ENCODE measurements around the gene XYLT1.

XYLT1 gene

DNA sequence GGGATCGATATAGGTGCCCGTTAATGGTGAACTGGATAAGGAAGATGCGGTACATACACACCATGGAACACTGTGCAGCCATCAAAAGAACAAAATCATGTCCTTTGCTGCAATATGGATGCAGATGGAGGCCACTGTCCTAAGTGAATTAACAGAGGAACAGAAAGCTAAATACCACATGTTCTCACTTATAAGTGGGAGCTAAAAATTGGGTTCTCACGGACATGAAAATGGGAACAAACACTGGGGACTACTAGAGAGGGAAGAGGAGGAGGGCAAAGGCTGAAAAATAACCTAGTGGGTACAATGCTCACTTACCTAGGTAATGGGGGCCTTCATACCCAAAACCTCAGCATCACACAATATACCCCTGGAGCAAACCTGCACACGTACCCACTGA lies 302.6 kb downstream of the XYLT1 start:
- Histone ChIP-seq H2BK12ac (ENCODE audit: low read length in 2 of 2) (no peak overlapping the region), H3K9ac (ENCODE audit: low read length) (no peak overlapping the region), H3K27ac (ENCODE audit: low read length, poor library complexity, severe bottlenecking) (no peak overlapping the region), H3K4me1 (ENCODE audit: control insufficient read depth, insufficient read depth, low read depth, low read length) (no peaks in the 10 kb centered on the region), H3K4me3 (ENCODE audit: insufficient read depth in 1 of 2, low read depth in 1 of 2, low read length in 2 of 2) (no peak overlapping the region), H3K27me3 (ENCODE audit: control insufficient read depth in 1 of 2, insufficient read depth in 1 of 2, low read length in 2 of 2) (no peaks in the 10 kb centered on the region), H3K14ac (ENCODE audit: low read length in 2 of 2) (no peak overlapping the region), H4K91ac (ENCODE audit: low read length) (no peak overlapping the region), H4K8ac (ENCODE audit: low read length) (no peak overlapping the region), H3K4me2 (ENCODE audit: low read length, poor library complexity, severe bottlenecking) (no peak overlapping the region), H2BK120ac (ENCODE audit: low read depth, low read length) (no peak overlapping the region), H3K18ac (ENCODE audit: low read depth in 1 of 2, low read length in 2 of 2) (no peak overlapping the region), H3K79me1 (replicated peaks; ENCODE audit: low read length, poor library complexity, severe bottlenecking) (no peaks in the 10 kb centered on the region), H3K9me3 (ENCODE audit: control insufficient read depth, low read length) (no peaks in the 10 kb centered on the region), H2AK5ac (ENCODE audit: low read length, severe bottlenecking) (no peak overlapping the region), H2BK5ac (ENCODE audit: low read depth, low read length, poor library complexity, severe bottlenecking) (no peak overlapping the region), H3K36me3 (ENCODE audit: control insufficient read depth in 1 of 2, insufficient read depth in 2 of 2, low read depth in 1 of 2, low read length in 2 of 2) (peaks cover 0 to 34% of the 10 kb centered on the region in 2 experiments), H3K4ac (ENCODE audit: low read depth in 1 of 2, low read length in 2 of 2) (no peak overlapping the region), H2AFZ (ENCODE audit: low read depth, low read length) (no peak overlapping the region), H3K23ac (ENCODE audit: low read length in 2 of 2) (no peak overlapping the region), H2BK15ac (ENCODE audit: low read depth, poor library complexity, severe bottlenecking) (no peak overlapping the region)
- 87% methylated on average over 3 of the region's 5 CpGs for whole genome bisulfite sequencing
- no peak for DNase-seq

DNA sequence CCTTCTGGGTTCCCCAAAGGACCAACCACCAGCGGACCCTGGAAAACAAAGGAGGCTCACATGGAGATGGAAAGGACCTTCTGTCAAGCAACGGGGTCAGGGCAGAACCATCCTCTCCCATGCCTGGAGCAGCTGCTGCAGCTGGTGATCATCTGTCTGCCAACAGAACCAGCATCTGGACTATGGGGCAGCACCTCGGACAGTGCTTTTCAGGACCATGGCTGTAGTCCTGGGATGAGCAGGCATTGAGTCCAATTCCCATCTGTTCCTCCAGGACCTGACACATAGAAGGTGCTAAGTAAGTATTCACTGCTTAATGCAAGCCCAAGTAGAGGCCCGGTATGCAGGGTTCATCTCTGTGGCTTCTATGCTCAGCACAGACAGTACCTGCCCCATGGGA lies 304.7 kb downstream of the XYLT1 start:
- Histone ChIP-seq H3K27ac (ENCODE audit: low read length, poor library complexity, severe bottlenecking) (no peak overlapping the region), H3K9me3 (ENCODE audit: control insufficient read depth, low read length) (no peaks in the 10 kb centered on the region), H2BK12ac (ENCODE audit: low read length in 2 of 2) (no peak overlapping the region), H2BK120ac (ENCODE audit: low read depth, low read length) (no peak overlapping the region), H3K9ac (ENCODE audit: low read length) (no peak overlapping the region), H2BK15ac (ENCODE audit: low read depth, poor library complexity, severe bottlenecking) (no peak overlapping the region), H3K36me3 (ENCODE audit: control insufficient read depth in 1 of 2, insufficient read depth in 2 of 2, low read depth in 1 of 2, low read length in 2 of 2) (peaks cover 0 to 43% of the 10 kb centered on the region in 2 experiments), H3K4ac (ENCODE audit: low read depth in 1 of 2, low read length in 2 of 2) (no peak overlapping the region), H3K4me2 (ENCODE audit: low read length, poor library complexity, severe bottlenecking) (no peak overlapping the region), H3K23ac (ENCODE audit: low read length in 2 of 2) (no peak overlapping the region), H4K8ac (ENCODE audit: low read length) (no peak overlapping the region), H2AK5ac (ENCODE audit: low read length, severe bottlenecking) (no peak overlapping the region), H3K4me3 (ENCODE audit: insufficient read depth in 1 of 2, low read depth in 1 of 2, low read length in 2 of 2) (no peak overlapping the region), H3K27me3 (ENCODE audit: control insufficient read depth in 1 of 2, insufficient read depth in 1 of 2, low read length in 2 of 2) (no peaks in the 10 kb centered on the region), H3K79me1 (replicated peaks; ENCODE audit: low read length, poor library complexity, severe bottlenecking) (no peaks in the 10 kb centered on the region), H3K14ac (ENCODE audit: low read length in 2 of 2) (no peak overlapping the region), H3K18ac (ENCODE audit: low read depth in 1 of 2, low read length in 2 of 2) (no peak overlapping the region), H4K91ac (ENCODE audit: low read length) (no peak overlapping the region), H2AFZ (ENCODE audit: low read depth, low read length) (no peak overlapping the region), H2BK5ac (ENCODE audit: low read depth, low read length, poor library complexity, severe bottlenecking) (no peak overlapping the region), H3K4me1 (ENCODE audit: control insufficient read depth, insufficient read depth, low read depth, low read length) (no peaks in the 10 kb centered on the region)
- WGBS = 63% methylated on average over 4 of the region's 4 CpGs
- no peak for DNase-seq

DNA sequence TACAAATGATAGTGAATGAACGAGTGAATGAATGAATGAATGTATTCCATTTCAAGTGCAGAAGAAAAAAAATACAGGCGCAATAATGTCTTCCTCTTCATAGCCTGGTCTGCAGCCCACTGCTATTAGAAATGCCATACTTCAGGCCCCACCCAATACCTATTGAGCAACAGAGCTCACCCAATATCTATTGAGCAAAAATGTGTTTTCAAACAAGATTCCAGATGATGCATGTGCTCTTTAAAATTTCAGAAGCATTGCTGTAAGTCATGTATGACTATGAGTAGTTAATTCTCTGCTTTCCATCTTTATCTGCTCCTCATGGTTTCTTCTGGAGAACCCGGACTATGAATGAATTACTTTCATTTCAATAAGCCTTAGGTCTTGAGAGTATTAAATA lies 308.2 kb downstream of the XYLT1 start:
- Histone ChIP-seq H3K4ac (ENCODE audit: low read depth in 1 of 2, low read length in 2 of 2) (no peak overlapping the region), H2BK5ac (ENCODE audit: low read depth, low read length, poor library complexity, severe bottlenecking) (no peak overlapping the region), H2BK120ac (ENCODE audit: low read depth, low read length) (no peak overlapping the region), H3K27me3 (ENCODE audit: control insufficient read depth in 1 of 2, insufficient read depth in 1 of 2, low read length in 2 of 2) (no peaks in the 10 kb centered on the region), H3K4me1 (ENCODE audit: control insufficient read depth, insufficient read depth, low read depth, low read length) (no peaks in the 10 kb centered on the region), H2AFZ (ENCODE audit: low read depth, low read length) (no peak overlapping the region), H4K91ac (ENCODE audit: low read length) (no peak overlapping the region), H2AK5ac (ENCODE audit: low read length, severe bottlenecking) (no peak overlapping the region), H3K9me3 (ENCODE audit: control insufficient read depth, low read length) (no peaks in the 10 kb centered on the region), H3K36me3 (ENCODE audit: control insufficient read depth in 1 of 2, insufficient read depth in 2 of 2, low read depth in 1 of 2, low read length in 2 of 2) (peaks cover 0 to 42% of the 10 kb centered on the region in 2 experiments), H3K14ac (ENCODE audit: low read length in 2 of 2) (no peak overlapping the region), H2BK12ac (ENCODE audit: low read length in 2 of 2) (no peak overlapping the region), H4K8ac (ENCODE audit: low read length) (no peak overlapping the region), H3K27ac (ENCODE audit: low read length, poor library complexity, severe bottlenecking) (no peak overlapping the region), H2BK15ac (ENCODE audit: low read depth, poor library complexity, severe bottlenecking) (no peak overlapping the region), H3K4me2 (ENCODE audit: low read length, poor library complexity, severe bottlenecking) (no peak overlapping the region), H3K18ac (ENCODE audit: low read depth in 1 of 2, low read length in 2 of 2) (no peak overlapping the region), H3K79me1 (replicated peaks; ENCODE audit: low read length, poor library complexity, severe bottlenecking) (no peaks in the 10 kb centered on the region), H3K4me3 (ENCODE audit: insufficient read depth in 1 of 2, low read depth in 1 of 2, low read length in 2 of 2) (no peak overlapping the region), H3K9ac (ENCODE audit: low read length) (no peak overlapping the region), H3K23ac (ENCODE audit: low read length in 2 of 2) (no peak overlapping the region)
- DNase-seq = no peak
- 33% methylated on average over 1 of the region's 3 CpGs for WGBS

DNA sequence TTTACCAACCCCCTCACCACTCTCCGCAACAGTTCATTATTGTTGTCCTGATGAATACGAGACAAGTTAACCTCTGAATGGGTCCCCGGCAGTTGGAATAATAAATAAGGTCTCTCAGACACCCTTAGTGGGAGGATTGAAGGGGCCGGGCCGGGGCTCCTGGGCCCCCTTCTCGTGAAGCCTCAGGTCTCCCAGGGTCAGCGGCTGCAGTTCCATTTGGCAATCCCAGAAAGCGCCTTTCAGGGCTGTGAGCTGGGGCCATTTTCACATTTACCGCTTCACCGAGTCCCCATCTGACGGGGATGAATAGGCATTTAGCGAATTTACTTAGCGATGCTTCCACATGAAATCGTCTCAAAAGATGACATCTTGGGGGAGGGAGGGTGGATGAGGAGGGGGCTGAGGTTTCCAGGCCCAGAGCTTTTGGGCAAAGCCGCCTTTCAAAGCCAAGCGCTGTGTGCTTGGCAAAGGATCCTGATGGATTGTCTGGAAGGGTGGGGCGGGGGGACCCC lies 309.8 kb downstream of the XYLT1 start:
- Histone ChIP-seq H2BK120ac (ENCODE audit: low read depth, low read length) (no peak overlapping the region), H2BK15ac (ENCODE audit: low read depth, poor library complexity, severe bottlenecking) (no peak overlapping the region), H3K27me3 (ENCODE audit: control insufficient read depth in 1 of 2, insufficient read depth in 1 of 2, low read length in 2 of 2) (no peaks in the 10 kb centered on the region), H3K27ac (ENCODE audit: low read length, poor library complexity, severe bottlenecking) (no peak overlapping the region), H2BK12ac (ENCODE audit: low read length in 2 of 2) (no peak overlapping the region), H3K23ac (ENCODE audit: low read length in 2 of 2) (no peak overlapping the region), H2AK5ac (ENCODE audit: low read length, severe bottlenecking) (no peak overlapping the region), H3K4me1 (ENCODE audit: control insufficient read depth, insufficient read depth, low read depth, low read length) (no peaks in the 10 kb centered on the region), H3K79me1 (replicated peaks; ENCODE audit: low read length, poor library complexity, severe bottlenecking) (no peaks in the 10 kb centered on the region), H3K9me3 (ENCODE audit: control insufficient read depth, low read length) (no peaks in the 10 kb centered on the region), H3K18ac (ENCODE audit: low read depth in 1 of 2, low read length in 2 of 2) (no peak overlapping the region), H3K36me3 (ENCODE audit: control insufficient read depth in 1 of 2, insufficient read depth in 2 of 2, low read depth in 1 of 2, low read length in 2 of 2) (peaks cover 0 to 47% of the 10 kb centered on the region in 2 experiments), H3K14ac (ENCODE audit: low read length in 2 of 2) (no peak overlapping the region), H3K4ac (ENCODE audit: low read depth in 1 of 2, low read length in 2 of 2) (no peak overlapping the region), H2BK5ac (ENCODE audit: low read depth, low read length, poor library complexity, severe bottlenecking) (no peak overlapping the region), H3K9ac (ENCODE audit: low read length) (no peak overlapping the region), H4K91ac (ENCODE audit: low read length) (no peak overlapping the region), H3K4me2 (ENCODE audit: low read length, poor library complexity, severe bottlenecking) (no peak overlapping the region), H3K4me3 (ENCODE audit: insufficient read depth in 1 of 2, low read depth in 1 of 2, low read length in 2 of 2) (no peak overlapping the region), H2AFZ (ENCODE audit: low read depth, low read length) (no peak overlapping the region), H4K8ac (ENCODE audit: low read length) (no peak overlapping the region)
- no peak for DNase-seq
- 58% methylated on average over 17 of the region's 17 CpGs for WGBS

Data from mesenchymal stem cell (in vitro differentiated cells and primary cell).